ENCODE measurements around the gene TPBGL. TPM values are rescaled to one million over a fixed set of nuclear protein-coding genes. Genes with fewer than 3 reads are reported as not detected.

The TPBGL gene
- polyA plus RNA-seq, 6 donors from 2014 or later: not detected

- peak overlapping the region in 1 of 8 donors; percentile 52 for H3K4me3 Mint-ChIP-seq
- peaks cover 0 to 3% (median 0%) of the 10 kb centered on the region in 7 donors for H3K9me3 Mint-ChIP-seq
- peaks cover 17 to 45% (median 29%) of the 10 kb centered on the region in 3 donors for H3K27me3 Mint-ChIP-seq
- H3K4me1 Mint-ChIP-seq: no peaks in the 10 kb centered on the region
- no peak overlapping the region for H3K27ac Mint-ChIP-seq
- H3K36me3 Mint-ChIP-seq: peaks cover 0 to 7% of the 10 kb centered on the region in 2 donors
- DNase-seq (no peak), ATAC-seq (ENCODE audit: low read depth in 2 of 2) (no peak)
Observed at GRCh38 chr11:75225794-75226193, 14.8 kb upstream of the TPBGL start.

GRCh38 chr11:75229466-75229865, 11.1 kb upstream of the TPBGL start:
- ATAC-seq (ENCODE audit: low read depth in 2 of 2): no peak
- H3K4me1 Mint-ChIP-seq: no peaks in the 10 kb centered on the region
- H3K27me3 Mint-ChIP-seq: peaks cover 38 to 68% (median 60%) of the 10 kb centered on the region in 3 donors
- no peak overlapping the region for H3K27ac Mint-ChIP-seq
- H3K36me3 Mint-ChIP-seq: peaks cover 0 to 14% of the 10 kb centered on the region in 2 donors
- H3K4me3 Mint-ChIP-seq: no peak overlapping the region
- no peak for DNase-seq
- peaks cover 0 to 5% (median 2%) of the 10 kb centered on the region in 7 donors for H3K9me3 Mint-ChIP-seq

- no peaks in the 10 kb centered on the region for H3K4me1 Mint-ChIP-seq
- peaks cover 0 to 14% of the 10 kb centered on the region in 2 donors for H3K36me3 Mint-ChIP-seq
- ATAC-seq (ENCODE audit: low read depth in 2 of 2) (no peak), DNase-seq (no peak)
- no peak overlapping the region for H3K27ac Mint-ChIP-seq
- H3K4me3 Mint-ChIP-seq: no peak overlapping the region
- H3K27me3 Mint-ChIP-seq: peaks cover 45 to 65% (median 58%) of the 10 kb centered on the region in 3 donors
- peaks cover 0 to 5% (median 2%) of the 10 kb centered on the region in 7 donors for H3K9me3 Mint-ChIP-seq
Observed at GRCh38 chr11:75230621-75231020, 10.0 kb upstream of the TPBGL start.

- peaks cover 0 to 5% (median 2%) of the 10 kb centered on the region in 7 donors for H3K9me3 Mint-ChIP-seq
- no peaks in the 10 kb centered on the region for H3K4me1 Mint-ChIP-seq
- H3K27ac Mint-ChIP-seq: no peak overlapping the region
- peak overlapping the region in 1 of 8 donors; percentile 17 for H3K4me3 Mint-ChIP-seq
- no peak for ATAC-seq (ENCODE audit: low read depth in 2 of 2)
- no peak for DNase-seq
- peaks cover 57 to 80% (median 77%) of the 10 kb centered on the region in 3 donors for H3K27me3 Mint-ChIP-seq
- peaks cover 0 to 14% of the 10 kb centered on the region in 2 donors for H3K36me3 Mint-ChIP-seq
Observed at GRCh38 chr11:75233754-75234172, 6.8 kb upstream of the TPBGL start.

GRCh38 chr11:75236062-75236461, 4.5 kb upstream of the TPBGL start:
- no peak overlapping the region for H3K4me3 Mint-ChIP-seq
- H3K27me3 Mint-ChIP-seq: peaks cover 49 to 87% (median 78%) of the 10 kb centered on the region in 3 donors
- peaks cover 0 to 6% of the 10 kb centered on the region in 2 donors for H3K36me3 Mint-ChIP-seq

GRCh38 chr11:75237050-75237449, 3.5 kb upstream of the TPBGL start:
- Mint-ChIP-seq H3K4me1 (peaks cover 0 to 4% (median 0%) of the 10 kb centered on the region in 3 donors), H3K27me3 (peaks cover 49 to 79% (median 70%) of the 10 kb centered on the region in 3 donors), H3K4me3 (no peak overlapping the region), H3K9me3 (peaks cover 0 to 5% (median 0%) of the 10 kb centered on the region in 7 donors), H3K36me3 (no peaks in the 10 kb centered on the region), H3K27ac (peak overlapping the region in 1 of 6 donors; percentile 5)
- ATAC-seq (ENCODE audit: low read depth in 2 of 2) (no peak), DNase-seq (no peak)

More at GRCh38 chr11:75236062-75236461, 4.5 kb upstream of the TPBGL start:
- Mint-ChIP-seq H3K4me1 (peaks cover 0 to 4% (median 0%) of the 10 kb centered on the region in 3 donors), H3K9me3 (peaks cover 0 to 5% (median 2%) of the 10 kb centered on the region in 7 donors), H3K27ac (no peak overlapping the region)
- no peak for DNase-seq
- ATAC-seq (ENCODE audit: low read depth in 2 of 2): no peak

- Mint-ChIP-seq H3K4me3 (peak overlapping the region in 4 of 8 donors; percentile 25 to 84 (median 54)), H3K27me3 (peaks cover 52 to 82% (median 71%) of the 10 kb centered on the region in 3 donors), H3K4me1 (peaks cover 9 to 13% (median 13%) of the 10 kb centered on the region in 3 donors), H3K36me3 (no peaks in the 10 kb centered on the region), H3K27ac (no peak overlapping the region), H3K9me3 (peaks cover 0 to 2% (median 0%) of the 10 kb centered on the region in 7 donors)
- DNase-seq: no peak
- no peak for ATAC-seq (ENCODE audit: low read depth in 2 of 2)
Observed at GRCh38 chr11:75238595-75239440, 1.8 kb upstream of the TPBGL start.

GRCh38 chr11:75239531-75240290, 863 bp upstream of the TPBGL start:
- H3K27ac Mint-ChIP-seq: no peak overlapping the region
- ATAC-seq (ENCODE audit: low read depth in 2 of 2): no peak
- H3K9me3 Mint-ChIP-seq: no peaks in the 10 kb centered on the region
- no peaks in the 10 kb centered on the region for H3K36me3 Mint-ChIP-seq
- DNase-seq: no peak
- H3K4me3 Mint-ChIP-seq: peak overlapping the region; percentile 70 to 90 (median 76)
- peaks cover 9 to 13% (median 13%) of the 10 kb centered on the region in 3 donors for H3K4me1 Mint-ChIP-seq
- H3K27me3 Mint-ChIP-seq: peaks cover 51 to 82% (median 71%) of the 10 kb centered on the region in 3 donors

GRCh38 chr11:75241036-75241905, 697 bp downstream of the TPBGL start:
- Mint-ChIP-seq H3K4me1 (peaks cover 9 to 13% (median 13%) of the 10 kb centered on the region in 3 donors), H3K27ac (no peak overlapping the region), H3K9me3 (no peaks in the 10 kb centered on the region), H3K4me3 (peak overlapping the region in 7 of 8 donors; percentile 41 to 81 (median 72)), H3K27me3 (peaks cover 51 to 86% (median 70%) of the 10 kb centered on the region in 3 donors), H3K36me3 (no peaks in the 10 kb centered on the region)
- DNase-seq (peak; percentile 78), ATAC-seq (ENCODE audit: low read depth in 2 of 2) (peak; percentile 89 to 91)

- peak overlapping the region in 1 of 6 donors; percentile 66 for H3K27ac Mint-ChIP-seq
- H3K9me3 Mint-ChIP-seq: no peaks in the 10 kb centered on the region
- H3K36me3 Mint-ChIP-seq: no peaks in the 10 kb centered on the region
- H3K4me3 Mint-ChIP-seq: peak overlapping the region; percentile 77 to 86 (median 82)
- ATAC-seq (ENCODE audit: low read depth in 2 of 2) (peak; percentile 36 to 50), DNase-seq (no peak)
- H3K4me1 Mint-ChIP-seq: peaks cover 9 to 13% (median 13%) of the 10 kb centered on the region in 3 donors
- peaks cover 46 to 86% (median 64%) of the 10 kb centered on the region in 3 donors for H3K27me3 Mint-ChIP-seq
Observed at GRCh38 chr11:75241906-75242644, 1.5 kb downstream of the TPBGL start.

- peak overlapping the region; percentile 61 to 86 (median 80) for H3K4me3 Mint-ChIP-seq
- ATAC-seq (ENCODE audit: low read depth in 2 of 2) (no peak), DNase-seq (no peak)
- H3K27me3 Mint-ChIP-seq: peaks cover 42 to 86% (median 55%) of the 10 kb centered on the region in 3 donors
- peaks cover 9 to 13% (median 13%) of the 10 kb centered on the region in 3 donors for H3K4me1 Mint-ChIP-seq
- H3K9me3 Mint-ChIP-seq: no peaks in the 10 kb centered on the region
- H3K36me3 Mint-ChIP-seq: no peaks in the 10 kb centered on the region
- H3K27ac Mint-ChIP-seq: peak overlapping the region in 1 of 6 donors; percentile 61
Observed at GRCh38 chr11:75242722-75243600, 2.4 kb downstream of the TPBGL start.
